Neuronal stem cell (in vitro differentiated cells): ENCODE measurements around the gene ZFYVE16.
A peak's percentile ranks its signal among the peaks of the same experiment; 100 is the strongest.

Experiments used
- DNase-seq: peaks from one replicate; pipeline ENCODE4 v3.0.0-alpha.2; 2013; ENCODE audit warnings: low spot score
- H2AFZ ChIP-seq: one replicate; pipeline ENCODE4 v1.6.1; 2013; ENCODE audit warnings: mild to moderate bottlenecking, low read length, inconsistent platforms
- H2AK5ac ChIP-seq: 2 replicates; pipeline ENCODE4 v1.6.1; 2013; ENCODE audit warnings: low read depth, mild to moderate bottlenecking, inconsistent platforms, low read length, moderate library complexity, mixed read lengths
- H2BK120ac ChIP-seq: 2 replicates; pipeline ENCODE4 v1.6.1; 2013; ENCODE audit warnings: low read depth, mild to moderate bottlenecking, inconsistent platforms, low read length, moderate library complexity, mixed read lengths
- H2BK12ac ChIP-seq: one replicate; pipeline ENCODE4 v1.6.1; 2013; ENCODE audit warnings: low read length, inconsistent platforms
- H2BK15ac ChIP-seq: 2 replicates; pipeline ENCODE4 v1.6.1; 2013; ENCODE audit warnings: mild to moderate bottlenecking, low read length, inconsistent platforms, mixed read lengths
- H2BK5ac ChIP-seq: one replicate; pipeline ENCODE4 v1.6.1; 2013; ENCODE audit warnings: inconsistent platforms, mild to moderate bottlenecking, low read length, moderate library complexity
- H3K14ac ChIP-seq: one replicate; pipeline ENCODE4 v1.6.1; 2013; ENCODE audit warnings: low read length, inconsistent platforms
- H3K18ac ChIP-seq: 2 replicates; pipeline ENCODE4 v1.6.1; 2013; ENCODE audit warnings: low read length, inconsistent platforms
- H3K23ac ChIP-seq: 2 replicates; pipeline ENCODE4 v1.6.1; 2013; ENCODE audit warnings: low read depth, mild to moderate bottlenecking, mixed read lengths, low read length, inconsistent platforms; ENCODE audit not compliant: poor library complexity
- H3K27ac ChIP-seq: replicated peaks from 3 replicates; pipeline ENCODE4 v1.5.1; 2013; ENCODE audit warnings: low read length, inconsistent platforms
- H3K27me3 ChIP-seq, 3 experiments: 2 replicates each; pipeline ENCODE4 v1.6.1; 2013; ENCODE audit warnings: low read length in 3 of 3, mild to moderate bottlenecking in 2 of 3, inconsistent platforms in 1 of 3, low read depth in 1 of 3, mixed read lengths in 1 of 3, moderate library complexity in 1 of 3; ENCODE audit not compliant: control insufficient read depth in 3 of 3, insufficient read depth in 3 of 3
- H3K36me3 ChIP-seq, 2 donors: replicated peaks in 1 of 2; 2 replicates each; pipeline ENCODE4 v1.6.1; 2013; ENCODE audit warnings: low read length in 2 of 2; ENCODE audit not compliant: control insufficient read depth in 2 of 2, insufficient read depth in 2 of 2
- H3K4ac ChIP-seq: 2 replicates; pipeline ENCODE4 v1.6.1; 2013; ENCODE audit warnings: inconsistent platforms, mild to moderate bottlenecking, low read length, moderate library complexity
- H3K4me1 ChIP-seq, 2 donors: 1 replicate in 1 of 2; 2 replicates in 1 of 2; pipeline ENCODE4 v1.6.1; 2013; ENCODE audit warnings: low read length in 2 of 2, low read depth in 1 of 2; ENCODE audit not compliant: control insufficient read depth in 2 of 2, insufficient read depth in 1 of 2
- H3K4me2 ChIP-seq: one replicate; pipeline ENCODE4 v1.6.1; 2013; ENCODE audit warnings: mild to moderate bottlenecking, low read length, inconsistent platforms; ENCODE audit not compliant: insufficient read depth, poor library complexity, severe bottlenecking
- H3K4me3 ChIP-seq, 2 donors: 2 replicates each; pipeline ENCODE4 v1.5.1; 2013; ENCODE audit warnings: low read length in 2 of 2, mild to moderate bottlenecking in 2 of 2, inconsistent platforms in 1 of 2, moderate library complexity in 1 of 2
- H3K79me1 ChIP-seq: one replicate; pipeline ENCODE4 v1.6.1; 2013; ENCODE audit warnings: low read depth, mild to moderate bottlenecking, inconsistent platforms, low read length, moderate library complexity
- H3K9ac ChIP-seq: one replicate; pipeline ENCODE4 v1.6.1; 2013; ENCODE audit warnings: mild to moderate bottlenecking, low read depth, low read length, inconsistent platforms; ENCODE audit not compliant: poor library complexity
- H3K9me3 ChIP-seq, 2 donors: replicated peaks in 1 of 2; 2 replicates each; pipeline versions ENCODE3 to v1.6.1; 2013; ENCODE audit warnings: low read length in 2 of 2, mild to moderate bottlenecking in 2 of 2, inconsistent platforms in 1 of 2, low read depth in 1 of 2, mixed read lengths in 1 of 2, moderate library complexity in 1 of 2; ENCODE audit not compliant: control insufficient read depth in 2 of 2, insufficient read depth in 1 of 2
- H4K8ac ChIP-seq: one replicate; pipeline ENCODE4 v1.6.1; 2013; ENCODE audit warnings: low read depth, mild to moderate bottlenecking, inconsistent platforms, low read length, moderate library complexity
- H4K91ac ChIP-seq: one replicate; pipeline ENCODE4 v1.6.1; 2013; ENCODE audit warnings: low read length, low read depth, mild to moderate bottlenecking, inconsistent platforms; ENCODE audit not compliant: poor library complexity
- WGBS, 2 donors: extraction: QIAGEN DNeasy Blood & Tissue Kit; methylation state at CpG; one replicate each; pipeline ENCODE4 v1.1.7; 2013; ENCODE audit warnings: missing lambda C conversion rate in 2 of 2, mixed read lengths in 1 of 2; ENCODE audit not compliant: insufficient read length in 2 of 2, insufficient replicate concordance in 1 of 2; ENCODE audit errors: extremely low coverage in 2 of 2; 5-methylcytosine and 5-hydroxymethylcytosine counted together

The ZFYVE16 gene

DNA sequence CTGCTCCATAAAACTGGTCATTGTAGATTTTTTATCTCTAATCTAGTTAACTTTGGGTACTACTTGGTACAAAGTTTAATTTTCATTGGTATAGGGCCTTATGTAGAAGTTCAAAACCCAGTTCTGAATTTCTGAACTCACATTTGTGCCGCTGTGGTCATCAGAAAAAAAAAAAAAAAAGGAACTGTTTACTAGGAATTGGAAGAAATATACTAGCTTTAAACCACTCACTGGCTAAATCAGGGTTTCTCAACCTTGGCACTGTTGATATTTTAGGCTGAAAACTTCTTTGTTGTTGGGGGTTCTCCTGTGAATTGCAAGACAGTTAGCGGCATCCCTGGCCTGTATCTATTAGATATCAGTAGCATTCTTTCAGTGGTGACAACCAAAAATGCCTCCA lies 4.1 kb upstream of the ZFYVE16 start:
- Histone ChIP-seq H2AFZ (no peak overlapping the region), H2AK5ac (no peak overlapping the region), H4K91ac (no peak overlapping the region), H3K4me3 (no peak overlapping the region), H3K36me3 (no peaks in the 10 kb centered on the region), H3K27me3 (no peaks in the 10 kb centered on the region), H3K18ac (no peak overlapping the region), H3K27ac (no peak overlapping the region), H3K9ac (no peak overlapping the region), H3K9me3 (no peaks in the 10 kb centered on the region), H2BK120ac (no peak overlapping the region), H2BK15ac (no peak overlapping the region), H2BK5ac (no peak overlapping the region), H3K4ac (no peak overlapping the region), H3K23ac (no peak overlapping the region), H3K14ac (no peak overlapping the region), H2BK12ac (no peak overlapping the region), H3K79me1 (no peaks in the 10 kb centered on the region), H4K8ac (no peak overlapping the region), H3K4me1 (no peaks in the 10 kb centered on the region), H3K4me2 (no peak overlapping the region)
- no CpG with 5 or more reads among the region's 2 CpGs for WGBS, 2 donors
- DNase-seq, result no peak

DNA sequence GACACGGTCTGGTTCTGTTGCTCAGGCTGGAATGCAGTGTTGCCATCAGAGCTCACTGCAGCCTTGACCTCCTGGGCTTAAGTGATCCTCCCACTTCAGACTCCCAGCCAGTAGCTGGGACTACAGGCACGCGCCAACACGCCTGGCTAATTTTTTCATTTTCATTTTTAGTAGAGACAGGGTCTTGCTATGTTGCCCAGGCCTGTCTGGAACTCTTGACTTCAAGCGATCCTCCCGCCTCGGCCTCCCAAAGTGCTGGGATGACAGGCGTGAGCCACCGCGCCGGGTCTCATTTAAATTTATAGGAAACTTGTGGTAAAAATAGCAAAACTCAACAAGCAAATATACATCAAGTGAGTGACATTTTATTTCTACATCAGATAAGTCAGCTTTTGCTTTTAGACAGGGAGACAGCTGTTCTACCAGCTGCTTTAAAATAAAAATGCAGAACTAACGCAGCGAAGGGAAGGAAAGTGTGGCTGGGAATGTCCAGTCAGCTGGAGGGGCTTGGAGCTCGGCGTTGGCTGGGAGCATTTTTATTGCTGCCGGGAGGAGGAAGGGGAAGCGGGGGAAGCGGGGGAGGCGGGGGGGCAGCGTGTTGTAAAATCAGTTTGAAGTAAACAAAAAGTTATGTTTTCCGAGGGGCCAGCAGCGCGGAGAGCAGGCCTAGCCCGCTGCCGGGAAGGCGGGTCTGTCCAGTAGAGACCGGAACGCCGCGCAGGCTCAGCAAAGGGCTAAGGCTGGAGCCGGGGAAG lies 707 bp upstream of the ZFYVE16 start:
- WGBS, 2 donors, result no CpG with 5 or more reads among the region's 31 CpGs
- peak; percentile 4 for DNase-seq

DNA sequence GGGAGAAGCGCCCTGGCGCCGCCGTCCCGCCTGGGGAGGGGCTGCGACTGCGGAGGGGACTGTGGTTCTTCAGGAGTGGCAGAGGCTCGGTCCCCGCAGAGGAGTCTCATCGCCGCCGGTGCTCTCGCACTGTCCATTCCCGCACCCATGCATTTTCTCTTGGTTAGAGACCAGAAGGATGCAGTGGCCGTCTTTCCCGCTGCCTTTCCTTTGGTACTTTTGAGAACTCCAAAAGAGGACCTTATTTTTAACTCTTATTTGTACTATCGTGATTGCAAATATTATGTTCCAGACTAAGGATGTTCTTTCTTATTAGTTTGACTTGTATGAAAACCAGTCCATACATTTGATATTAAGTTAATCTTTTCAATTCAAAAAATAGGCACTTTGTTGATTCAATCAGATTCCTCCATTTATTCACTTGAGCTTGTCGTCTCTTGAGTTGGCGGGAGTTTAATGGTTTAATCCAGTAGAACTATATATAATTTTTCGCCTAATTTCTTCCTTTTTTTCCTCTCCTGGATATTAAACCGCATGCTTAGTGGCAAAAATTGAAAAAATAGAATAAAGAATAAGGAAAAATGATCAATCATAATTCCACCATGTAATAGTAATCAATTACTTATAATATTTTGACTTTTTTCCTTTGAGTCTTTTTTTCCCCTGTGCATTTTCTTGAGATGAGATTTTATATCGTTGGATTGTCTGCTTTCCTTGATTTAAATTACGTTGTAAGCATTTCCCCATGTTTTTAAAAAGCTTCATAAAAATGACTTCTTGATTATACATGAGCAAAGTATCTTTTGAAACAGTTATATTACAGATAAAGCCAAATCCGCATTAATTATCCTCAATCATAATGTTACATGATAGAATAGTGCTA lies 861 bp downstream of the ZFYVE16 start:
- Histone ChIP-seq H2BK12ac (no peak overlapping the region), H2BK120ac (no peak overlapping the region), H2BK5ac (peak overlapping the region; percentile 91), H3K23ac (peak overlapping the region; percentile 3), H2AK5ac (peak overlapping the region; percentile 45), H3K9ac (peak overlapping the region; percentile 61), H3K27me3 (no peaks in the 10 kb centered on the region), H2BK15ac (peak overlapping the region; percentile 81), H4K91ac (no peak overlapping the region), H4K8ac (no peak overlapping the region), H3K79me1 (peaks cover 3% of the 10 kb centered on the region), H3K18ac (peak overlapping the region; percentile 99), H3K9me3 (peaks cover 0 to 6% of the 10 kb centered on the region in 2 donors), H3K4me3 (peak overlapping the region; percentile 82 to 91), H2AFZ (peak overlapping the region; percentile 94), H3K27ac (peak overlapping the region; percentile 98), H3K4me1 (peaks cover 0 to 1% of the 10 kb centered on the region in 2 donors), H3K4me2 (no peak overlapping the region), H3K4ac (no peak overlapping the region), H3K36me3 (peaks cover 0 to 28% of the 10 kb centered on the region in 2 donors), H3K14ac (peak overlapping the region; percentile 79)
- DNase-seq, result no peak
- WGBS, 2 donors, result no CpG with 5 or more reads among the region's 24 CpGs

More for the DNA sequence above, 707 bp upstream of the ZFYVE16 start:
- Histone ChIP-seq H3K18ac (peak overlapping the region; percentile 98), H3K9ac (peak overlapping the region; percentile 96), H2BK12ac (no peak overlapping the region), H2BK5ac (no peak overlapping the region), H2AFZ (peak overlapping the region; percentile 94), H3K23ac (peak overlapping the region; percentile 45), H4K8ac (no peak overlapping the region), H3K4me2 (peak overlapping the region; percentile 43), H3K4ac (no peak overlapping the region), H3K27ac (peak overlapping the region; percentile 71), H2BK120ac (no peak overlapping the region), H3K79me1 (no peaks in the 10 kb centered on the region), H3K27me3 (no peaks in the 10 kb centered on the region), H3K4me3 (peak overlapping the region; percentile 80 to 82), H3K14ac (no peak overlapping the region), H2BK15ac (no peak overlapping the region), H2AK5ac (peak overlapping the region; percentile 78), H3K9me3 (peaks cover 0 to 6% of the 10 kb centered on the region in 2 donors), H4K91ac (no peak overlapping the region), H3K36me3 (peaks cover 0 to 14% of the 10 kb centered on the region in 2 donors), H3K4me1 (peaks cover 0 to 1% of the 10 kb centered on the region in 2 donors)
